Upper lobe of right lung (tissue), 1 donor: ENCODE results near the gene AFP. TPM values are rescaled to one million over a fixed set of nuclear protein-coding genes. Genes with fewer than 3 reads are reported as not detected.

Source experiments
- ATAC-seq: fragments of 200-7000 bp; cut with Tn5 transposase; one replicate; pipeline ENCODE4 v1.9.1; 2020; ENCODE audit warnings: mild to moderate bottlenecking, moderate library complexity
- DNase-seq: peaks from one replicate; pipeline ENCODE4 v3.0.0-alpha.2; 2020
- H3K27ac ChIP-seq: fragments of 200-600 bp; one replicate; pipeline ENCODE4 v1.8.0; 2022
- H3K27me3 ChIP-seq: fragments of 200-600 bp; one replicate; pipeline ENCODE4 v1.8.0; 2022; ENCODE audit warnings: mild to moderate bottlenecking
- H3K36me3 ChIP-seq: fragments of 200-600 bp; one replicate; pipeline ENCODE4 v1.8.0; 2022
- H3K4me1 ChIP-seq: fragments of 200-600 bp; one replicate; pipeline ENCODE4 v1.8.0; 2022
- H3K4me3 ChIP-seq: fragments of 200-600 bp; one replicate; pipeline ENCODE4 v1.8.0; 2022; ENCODE audit warnings: mild to moderate bottlenecking
- H3K9me3 ChIP-seq: fragments of 200-600 bp; one replicate; pipeline ENCODE4 v1.8.0; 2022
- CTCF ChIP-seq: fragments of 200-600 bp; IDR thresholded peaks from one replicate; pipeline ENCODE4 v1.8.0; 2022; ENCODE audit warnings: antibody characterized with exemption
- intact Hi-C: fragments of 100-400 bp; cut with DNase I; formaldehyde crosslinking; loops from one replicate; pipeline ENCODE4 v1.11.0; 2022
- total RNA-seq: library from RNA; stranded (reverse); fragmentation: NEBNext Ultra II Directional; extraction: Animal tissue kit (Norgen Biotek cat#: 25700); gene quantifications from one replicate; pipeline ENCODE4 v1.2.1, GENCODE V29; 2021
- donor health status: DM: no; HTN: yes; CAD: no; lungs with severe emphysema.

AFP gene
- total RNA-seq, 1 donor from 2014 or later = not detected

- no peak overlapping the region for H3K27ac ChIP-seq
Measured at GRCh38 chr4:73396304-73396703, 39.7 kb upstream of the AFP start.

DNA sequence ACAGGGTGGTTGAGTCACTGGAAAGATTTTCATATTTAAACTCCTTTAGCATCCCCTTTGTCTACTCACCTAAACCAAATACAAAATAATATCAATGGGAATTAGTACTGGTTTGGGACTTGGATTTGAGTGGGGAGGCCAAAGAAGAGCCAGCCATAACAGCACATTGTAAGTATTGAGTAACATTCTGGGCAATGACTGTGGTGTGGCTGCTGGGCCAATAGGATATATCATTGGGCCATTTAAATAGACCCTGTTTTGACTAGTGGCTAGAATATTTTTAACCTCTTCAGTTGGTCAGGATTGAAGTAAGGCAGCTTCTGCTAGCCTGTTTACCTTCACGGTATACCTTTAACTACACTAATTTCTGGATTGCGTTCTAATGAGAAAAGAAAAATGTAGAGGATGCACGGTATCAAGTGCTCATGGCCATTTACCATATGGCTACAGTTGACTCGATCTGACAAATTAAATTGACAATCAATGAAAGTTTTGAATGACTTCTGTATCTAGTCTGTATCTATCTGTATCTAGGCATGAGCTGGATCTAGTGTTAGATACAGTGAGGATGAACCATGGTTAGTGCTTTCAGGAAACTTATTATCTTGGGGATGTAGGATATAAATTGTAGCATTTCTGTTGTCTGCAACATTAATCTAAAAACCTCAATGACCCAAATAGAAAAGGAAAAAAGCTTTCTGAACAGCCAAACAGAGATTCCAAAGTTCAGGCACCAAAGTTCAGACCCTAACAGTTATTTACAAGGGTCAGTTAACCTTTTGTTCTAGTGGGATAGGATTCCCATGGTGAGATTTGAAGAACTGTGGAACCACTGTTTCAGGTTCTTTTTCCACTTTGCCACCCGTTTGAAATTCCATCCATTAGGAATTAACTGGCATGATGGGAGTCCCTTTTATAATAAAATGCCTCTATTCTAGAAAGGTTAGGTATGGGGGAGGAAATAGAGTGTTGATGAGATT is 38.7 kb upstream of the AFP start:
- Histone ChIP-seq H3K9me3 (no peaks in the 10 kb centered on the region), H3K36me3 (no peaks in the 10 kb centered on the region), H3K27ac (no peak overlapping the region), H3K4me1 (no peaks in the 10 kb centered on the region), H3K27me3 (no peaks in the 10 kb centered on the region), H3K4me3 (no peak overlapping the region)
- TF ChIP-seq CTCF = no peak
- intact Hi-C loops = no loop called here
- ATAC-seq = no peak
- DNase-seq = no peak

More at GRCh38 chr4:73396304-73396703, 39.7 kb upstream of the AFP start:
- H3K9me3 ChIP-seq = no peaks in the 10 kb centered on the region
- no peak for TF ChIP-seq CTCF
- H3K36me3 ChIP-seq = no peaks in the 10 kb centered on the region
- no peak for DNase-seq
- no peak overlapping the region for H3K4me3 ChIP-seq
- no peaks in the 10 kb centered on the region for H3K27me3 ChIP-seq
- intact Hi-C loops = no loop called here
- ATAC-seq = no peak
- no peaks in the 10 kb centered on the region for H3K4me1 ChIP-seq

- H3K27ac ChIP-seq = no peak overlapping the region
- no peaks in the 10 kb centered on the region for H3K4me1 ChIP-seq
- ATAC-seq (no peak), DNase-seq (no peak)
- H3K4me3 ChIP-seq = no peak overlapping the region
- TF ChIP-seq CTCF = no peak
- no peaks in the 10 kb centered on the region for H3K27me3 ChIP-seq
- intact Hi-C loops = no loop called here
- no peaks in the 10 kb centered on the region for H3K9me3 ChIP-seq
- no peaks in the 10 kb centered on the region for H3K36me3 ChIP-seq
Measured at GRCh38 chr4:73401412-73401811, 34.6 kb upstream of the AFP start.

DNA sequence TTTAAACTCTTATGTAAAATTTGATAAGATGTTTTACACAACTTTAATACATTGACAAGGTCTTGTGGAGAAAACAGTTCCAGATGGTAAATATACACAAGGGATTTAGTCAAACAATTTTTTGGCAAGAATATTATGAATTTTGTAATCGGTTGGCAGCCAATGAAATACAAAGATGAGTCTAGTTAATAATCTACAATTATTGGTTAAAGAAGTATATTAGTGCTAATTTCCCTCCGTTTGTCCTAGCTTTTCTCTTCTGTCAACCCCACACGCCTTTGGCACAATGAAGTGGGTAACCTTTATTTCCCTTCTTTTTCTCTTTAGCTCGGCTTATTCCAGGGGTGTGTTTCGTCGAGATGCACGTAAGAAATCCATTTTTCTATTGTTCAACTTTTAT is 32.0 kb upstream of the AFP start, which contains the start of gene ALB:
ALB (plus strand) TSS at position 246 of the 400 bp plus-strand sequence; CDS start at position 287, 41 bp downstream.
- Histone ChIP-seq H3K27me3 (no peaks in the 10 kb centered on the region), H3K4me1 (no peaks in the 10 kb centered on the region), H3K27ac (no peak within 1 kb of the TSS), H3K4me3 (no peak within 1 kb of the TSS), H3K36me3 (no peaks in the 10 kb centered on the region), H3K9me3 (no peaks in the 10 kb centered on the region)
- ATAC-seq (no peak), DNase-seq (no peak)
- no peak for TF ChIP-seq CTCF
- intact Hi-C loops = no loop called here

DNA sequence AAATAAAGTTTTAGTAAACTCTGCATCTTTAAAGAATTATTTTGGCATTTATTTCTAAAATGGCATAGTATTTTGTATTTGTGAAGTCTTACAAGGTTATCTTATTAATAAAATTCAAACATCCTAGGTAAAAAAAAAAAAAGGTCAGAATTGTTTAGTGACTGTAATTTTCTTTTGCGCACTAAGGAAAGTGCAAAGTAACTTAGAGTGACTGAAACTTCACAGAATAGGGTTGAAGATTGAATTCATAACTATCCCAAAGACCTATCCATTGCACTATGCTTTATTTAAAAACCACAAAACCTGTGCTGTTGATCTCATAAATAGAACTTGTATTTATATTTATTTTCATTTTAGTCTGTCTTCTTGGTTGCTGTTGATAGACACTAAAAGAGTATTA is 31.6 kb upstream of the AFP start:
- Histone ChIP-seq H3K27me3 (no peaks in the 10 kb centered on the region), H3K4me1 (no peaks in the 10 kb centered on the region), H3K9me3 (no peaks in the 10 kb centered on the region), H3K4me3 (no peak overlapping the region), H3K27ac (no peak overlapping the region), H3K36me3 (no peaks in the 10 kb centered on the region)
- ATAC-seq (no peak), DNase-seq (no peak)
- intact Hi-C loops = no loop called here
- no peak for TF ChIP-seq CTCF
